Dedifferentiated amniotic fluid mesenchymal stem cell (primary cell): ENCODE data around the gene DAAM2.

Experiments
- DNase-seq: peaks from one replicate; pipeline ENCODE4 v3.0.0-alpha.2; 2016; ENCODE audit errors: extremely low spot score

The DAAM2 gene

DNA sequence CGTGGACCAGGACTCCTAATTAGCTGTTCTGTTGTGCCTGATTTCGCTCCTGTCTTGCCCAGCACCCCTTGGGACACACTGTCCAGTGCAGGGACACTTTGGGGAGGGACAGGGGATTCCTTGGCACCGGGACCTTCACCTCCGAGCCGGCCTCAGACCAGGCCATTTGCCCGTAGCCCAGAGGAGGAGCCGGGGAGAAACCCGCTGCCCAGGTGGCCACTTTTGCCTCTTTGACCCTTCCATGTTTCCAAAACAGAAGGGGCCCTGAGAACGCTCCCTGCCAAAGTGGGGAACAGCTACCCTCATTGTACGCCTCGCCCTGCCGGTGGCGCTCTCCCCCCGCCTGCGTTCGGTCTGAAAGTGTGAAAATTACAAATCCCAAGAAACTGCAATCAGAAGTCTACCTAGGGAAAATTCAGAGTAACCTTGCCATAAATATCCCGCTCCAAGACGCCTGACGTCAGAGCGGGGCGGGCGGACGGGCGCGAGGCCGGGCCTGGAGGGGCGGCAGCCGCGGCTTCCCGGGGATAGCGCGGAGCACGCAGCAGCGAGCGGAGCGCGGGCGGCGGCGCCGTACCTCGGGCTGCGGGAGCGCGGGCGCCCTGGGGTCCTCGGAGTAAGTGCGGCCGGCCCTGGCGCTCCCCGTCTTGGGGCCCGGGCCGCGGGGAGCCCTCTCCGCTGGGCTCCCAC lies at the start of gene DAAM2:
Gene DAAM2 (plus strand): TSS at position 527 of the 690 bp plus-strand sequence. CDS start 63,927 bp downstream, outside the sequence.
- no peak for DNase-seq

DNA sequence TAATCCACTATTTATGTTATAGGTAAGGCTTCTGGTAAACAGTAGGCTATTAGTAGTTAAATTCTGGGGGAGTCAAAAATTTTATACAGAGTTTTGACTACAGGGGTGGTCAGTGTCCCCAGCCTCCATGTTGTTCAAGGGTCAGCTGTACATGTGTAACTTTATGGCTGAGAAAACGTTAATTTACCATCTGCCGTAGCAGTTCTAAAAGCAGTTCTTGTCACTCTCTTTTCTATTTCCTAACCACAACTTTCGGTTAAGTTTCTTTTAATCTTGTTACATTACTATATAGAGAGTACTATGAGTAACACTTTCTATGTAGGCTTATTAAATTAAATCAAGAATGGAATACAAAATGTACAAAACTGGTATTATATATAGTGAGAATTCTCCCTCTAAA lies 45.4 kb upstream of the DAAM2 start:
- DNase-seq, result no peak

DNA sequence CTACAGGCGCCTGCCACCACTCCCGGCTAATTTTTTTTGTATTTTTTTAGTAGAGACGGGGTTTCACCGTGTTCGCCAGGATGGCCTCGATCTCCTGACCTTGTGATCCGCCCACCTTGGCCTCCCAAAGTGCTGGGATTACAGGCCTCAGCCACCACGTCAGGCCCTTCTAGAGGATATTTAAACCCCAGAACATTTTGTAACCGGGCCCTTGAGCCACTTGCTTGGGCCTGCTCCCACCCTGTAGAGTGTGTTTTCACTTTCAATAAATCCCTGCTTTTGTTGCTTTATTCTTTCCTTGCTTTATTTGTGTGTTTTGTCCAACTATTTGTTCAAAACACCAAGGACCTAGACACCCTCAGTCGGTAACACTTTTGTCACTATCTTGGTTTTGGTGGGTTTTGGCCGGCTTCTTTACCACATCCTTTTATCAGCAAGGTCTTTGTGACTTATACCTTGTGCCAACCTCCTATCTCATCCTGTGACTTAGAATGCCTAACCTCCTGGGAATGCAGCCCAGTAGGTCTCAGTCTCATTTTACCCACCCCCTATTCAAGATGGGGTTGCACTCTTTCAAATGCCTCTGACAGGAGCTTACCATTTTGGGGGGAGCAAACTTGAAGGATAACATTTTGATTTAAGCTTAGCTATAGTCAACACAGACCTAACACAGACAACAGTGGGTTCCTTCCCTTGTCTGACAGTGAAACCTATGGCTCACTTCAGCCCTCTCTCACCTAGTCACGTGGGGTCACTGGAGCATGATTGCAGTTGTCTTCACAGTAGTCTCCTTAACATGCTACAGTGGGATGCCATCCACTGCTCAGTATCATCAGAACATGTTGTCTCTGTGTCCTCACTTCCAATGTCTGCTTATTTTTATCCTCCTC lies 39.1 kb upstream of the DAAM2 start:
- no peak for DNase-seq

DNA sequence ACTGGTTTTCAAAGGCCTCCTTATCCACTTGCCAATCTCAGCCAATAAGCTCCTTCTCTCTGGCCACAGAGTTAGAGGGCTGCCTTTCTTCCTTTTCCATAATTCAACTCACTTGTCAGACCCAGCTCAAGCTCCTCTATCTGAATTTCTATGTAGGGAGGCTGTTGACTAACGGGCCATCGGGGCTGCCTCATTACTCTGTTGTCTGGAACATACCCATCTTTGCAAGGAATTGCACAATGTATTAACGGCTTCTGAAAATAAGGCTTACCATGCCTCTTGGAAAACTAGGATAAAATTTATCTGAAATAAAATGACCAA lies 38.5 kb upstream of the DAAM2 start:
- no peak for DNase-seq

DNA sequence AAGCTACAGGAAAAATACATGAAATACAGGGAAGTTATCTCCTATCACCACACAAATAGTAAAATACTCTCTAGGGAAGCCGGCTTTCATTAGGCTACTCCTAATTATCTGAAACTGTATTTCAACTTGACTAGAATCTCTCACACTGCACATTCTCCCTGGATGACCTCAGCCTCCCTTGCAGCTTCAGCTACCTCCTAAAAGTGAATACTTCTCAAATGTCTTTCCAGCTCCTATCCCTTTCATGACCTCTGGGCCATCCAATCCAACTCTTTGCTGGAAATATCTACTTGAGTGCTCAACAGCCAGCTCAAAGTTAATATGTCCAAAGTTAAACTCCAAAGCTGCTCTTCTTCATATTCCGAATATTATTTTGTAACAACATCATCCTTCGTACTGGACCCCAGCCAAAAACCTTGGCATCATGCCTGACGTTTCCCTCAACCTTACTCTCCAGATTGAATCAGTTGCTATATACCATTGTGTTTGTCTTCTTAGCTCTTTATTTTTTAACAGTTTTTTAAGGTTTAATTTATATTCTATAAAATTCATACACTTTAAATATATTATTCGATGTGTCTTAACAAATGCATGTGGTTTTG lies 37.6 kb upstream of the DAAM2 start:
- no peak for DNase-seq

DNA sequence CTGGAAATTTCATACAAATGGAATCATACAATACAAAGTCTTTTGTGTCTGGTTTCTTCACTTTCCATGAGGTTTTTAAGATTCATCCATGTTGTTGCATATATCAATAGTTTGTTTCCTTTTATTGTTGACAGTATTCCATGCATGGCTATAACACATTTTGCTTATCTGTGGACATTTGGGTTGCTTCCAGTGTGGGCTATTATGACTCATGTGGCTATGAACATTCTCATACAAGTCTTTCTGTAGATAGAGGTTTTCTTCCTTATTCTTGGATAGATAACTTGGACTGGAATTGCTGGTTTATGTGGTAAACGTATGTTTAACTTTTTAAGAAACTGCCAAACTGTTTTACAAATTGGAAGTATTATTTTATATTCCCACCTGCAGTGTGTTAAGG lies 36.9 kb upstream of the DAAM2 start:
- DNase-seq, result no peak

DNA sequence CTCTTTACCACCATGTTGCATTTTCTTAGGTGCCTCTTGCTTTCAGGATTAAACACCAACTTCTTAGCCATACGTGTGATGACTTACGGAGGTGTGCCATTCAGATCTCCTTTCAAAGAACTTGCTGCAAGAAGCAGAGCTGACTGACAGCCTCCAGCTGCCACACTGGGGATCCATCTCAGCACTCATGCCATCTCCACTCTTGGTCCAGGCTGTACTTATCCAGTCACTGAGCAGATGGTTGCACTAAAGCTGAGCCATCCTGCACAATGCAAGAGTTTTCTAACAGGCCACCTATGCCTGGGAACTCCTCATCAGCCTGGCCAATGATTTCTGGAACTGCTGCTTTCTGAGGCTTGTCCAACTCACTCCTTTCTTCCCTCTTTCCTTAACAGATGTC lies 35.6 kb upstream of the DAAM2 start:
- DNase-seq, result no peak

DNA sequence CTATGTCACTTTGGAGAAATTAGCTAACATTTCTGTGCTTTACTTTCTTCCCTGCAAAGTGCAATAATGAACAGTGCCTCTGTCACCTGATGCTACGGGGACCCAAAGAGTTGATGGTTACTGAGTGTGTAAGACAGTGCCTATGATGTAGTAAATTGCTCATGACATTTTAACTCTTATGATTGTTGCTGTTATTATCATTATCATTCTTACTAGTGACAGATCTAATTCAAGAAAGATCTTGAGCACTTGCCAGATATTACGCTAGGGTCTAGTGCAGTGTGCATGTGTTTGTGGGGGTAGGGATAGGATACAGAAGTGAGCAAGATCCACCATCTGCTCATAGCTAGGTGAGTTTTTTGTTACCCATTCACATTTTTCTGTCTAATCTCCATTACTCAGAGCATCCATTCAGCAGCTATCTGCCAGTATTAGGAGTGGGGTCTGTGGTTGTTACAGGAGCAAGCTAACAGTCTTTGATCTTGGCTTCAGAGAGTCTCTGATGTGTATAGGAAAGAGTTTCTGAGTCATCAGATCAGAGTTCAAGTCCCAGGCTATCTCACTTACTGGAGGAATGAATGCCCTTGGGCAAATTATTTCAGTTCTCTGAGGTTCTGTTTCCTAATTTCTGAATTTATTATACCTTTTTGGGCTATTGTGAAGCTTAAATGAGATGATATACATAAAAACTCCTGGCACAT lies 33.1 kb upstream of the DAAM2 start:
- DNase-seq, result no peak

DNA sequence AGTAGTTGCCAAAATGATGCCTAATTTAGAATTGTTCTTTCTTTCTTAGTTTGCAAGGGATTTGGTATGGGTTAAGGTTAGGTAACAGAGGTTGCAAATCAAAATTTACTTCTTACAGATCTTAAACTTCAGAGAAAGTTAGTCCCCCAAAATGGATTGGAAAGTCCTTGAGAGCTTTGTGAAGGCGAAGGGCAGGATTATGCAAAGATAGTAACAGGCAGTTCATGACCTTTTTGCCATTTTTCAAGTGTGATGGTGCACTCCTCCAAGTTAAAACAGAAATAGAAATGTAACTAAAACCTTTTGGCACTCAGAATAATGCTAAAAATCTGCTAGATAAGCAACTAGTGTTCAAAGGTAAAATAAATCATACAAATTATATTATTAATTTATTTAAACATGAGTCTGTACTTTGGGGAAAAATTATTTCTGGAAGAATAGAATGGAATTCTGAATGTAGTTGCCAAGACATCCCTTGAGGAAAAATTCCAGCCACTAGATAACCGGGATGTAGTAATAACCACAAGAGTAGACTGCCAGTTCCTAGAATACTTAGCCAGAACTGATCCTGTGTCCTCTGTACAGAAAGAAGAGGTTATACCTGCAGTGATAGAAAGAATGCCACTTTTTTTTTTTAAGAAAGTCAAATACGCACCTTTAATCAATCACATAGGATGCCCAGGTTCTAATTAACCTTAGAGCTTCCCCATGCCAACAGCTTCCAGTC lies 31.8 kb upstream of the DAAM2 start:
- no peak for DNase-seq

DNA sequence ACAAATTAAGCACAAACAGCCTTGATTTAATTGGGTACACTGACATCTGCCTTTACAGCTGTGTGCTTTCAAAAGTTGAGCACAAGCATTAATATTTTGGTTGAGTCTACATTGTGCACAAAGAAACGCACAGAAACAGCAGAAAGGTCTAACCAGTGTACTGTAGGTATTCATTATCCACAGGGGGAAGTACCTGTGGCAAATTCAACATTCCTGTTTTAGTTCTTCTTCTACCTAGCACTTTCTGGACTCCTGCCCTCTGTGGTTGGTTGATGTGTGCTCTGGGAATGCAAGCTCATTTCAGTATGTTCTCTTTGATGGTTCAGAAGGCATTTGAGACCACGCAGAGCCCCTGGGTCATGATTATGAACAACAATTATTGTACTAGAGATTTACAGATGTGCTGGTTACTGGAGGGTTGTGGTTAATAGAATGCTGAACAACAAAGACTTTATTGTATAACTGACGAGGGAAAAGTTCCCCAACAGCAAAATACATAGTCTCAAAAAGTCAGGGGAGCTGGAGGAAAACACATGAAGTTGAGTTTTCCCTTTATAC lies 26.6 kb upstream of the DAAM2 start:
- no peak for DNase-seq

DNA sequence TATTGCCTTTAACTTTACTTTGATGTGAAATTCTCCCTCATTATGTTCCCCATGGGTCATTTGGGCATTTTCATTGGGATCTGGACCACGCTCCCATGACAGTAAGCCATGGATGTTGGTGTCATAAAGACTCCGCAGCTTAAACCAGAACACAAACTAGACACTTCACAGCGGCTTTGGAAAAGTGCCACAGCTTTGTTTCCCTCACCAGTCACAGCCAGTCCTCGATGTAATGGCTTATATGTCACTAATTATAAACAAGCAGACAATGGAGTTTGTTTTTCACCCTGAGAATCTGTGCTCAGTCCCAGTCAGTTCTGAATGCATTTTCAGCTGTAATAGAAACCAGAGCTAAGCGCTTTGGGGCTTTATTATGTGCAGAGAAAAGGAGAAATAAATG lies 23.2 kb upstream of the DAAM2 start:
- no peak for DNase-seq

DNA sequence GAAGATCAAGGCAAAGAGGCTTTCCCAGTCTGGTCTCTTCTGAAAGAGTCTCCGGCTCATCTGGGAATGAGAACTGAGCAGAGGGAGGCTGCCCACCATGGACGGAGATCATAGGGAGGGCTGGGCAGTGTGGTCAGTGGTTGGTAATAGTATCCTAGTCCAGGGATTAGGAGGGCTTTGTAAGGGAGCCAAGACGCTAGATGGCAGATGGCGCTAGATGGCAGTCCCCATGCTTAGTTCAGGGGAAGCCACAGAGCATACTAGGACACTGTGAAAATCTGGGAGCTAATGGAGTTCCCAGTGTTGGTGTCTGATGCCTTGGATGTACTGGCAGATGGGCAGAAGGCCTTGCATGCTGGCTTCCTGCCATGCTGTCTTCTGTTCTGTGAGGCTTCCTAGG lies 21.7 kb upstream of the DAAM2 start:
- no peak for DNase-seq

DNA sequence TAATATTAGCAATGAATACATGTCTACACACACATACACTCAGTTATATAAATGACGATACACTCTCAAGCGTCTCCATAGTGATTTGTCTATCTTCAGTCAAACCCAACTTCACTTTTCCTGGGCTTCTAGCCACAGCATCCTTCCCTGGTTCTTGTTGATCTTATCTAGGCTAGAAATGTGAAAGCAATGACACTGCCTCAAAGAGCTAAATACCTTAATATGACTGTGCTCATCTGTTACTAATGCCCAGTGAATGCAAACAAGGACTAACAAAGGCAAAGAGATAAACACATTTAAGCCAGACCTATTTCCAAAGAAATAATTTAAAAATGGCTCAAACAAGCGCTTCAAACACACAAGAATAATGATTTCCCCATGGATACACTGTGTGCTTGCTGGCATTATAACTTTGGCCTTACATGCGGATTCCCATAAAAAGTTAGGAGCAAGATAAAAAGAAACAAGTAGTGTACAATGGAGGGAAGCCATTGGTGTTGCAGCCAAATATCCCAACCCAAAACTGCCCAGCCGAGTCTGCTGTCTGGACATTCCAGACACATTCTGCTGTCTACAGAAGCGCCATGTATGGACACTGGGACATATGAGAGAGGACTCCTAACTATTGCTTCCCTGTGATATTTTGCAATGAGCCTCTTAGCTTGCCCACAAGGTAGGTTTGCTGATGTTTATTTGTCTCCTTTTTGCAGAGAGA lies 19.5 kb upstream of the DAAM2 start:
- no peak for DNase-seq

DNA sequence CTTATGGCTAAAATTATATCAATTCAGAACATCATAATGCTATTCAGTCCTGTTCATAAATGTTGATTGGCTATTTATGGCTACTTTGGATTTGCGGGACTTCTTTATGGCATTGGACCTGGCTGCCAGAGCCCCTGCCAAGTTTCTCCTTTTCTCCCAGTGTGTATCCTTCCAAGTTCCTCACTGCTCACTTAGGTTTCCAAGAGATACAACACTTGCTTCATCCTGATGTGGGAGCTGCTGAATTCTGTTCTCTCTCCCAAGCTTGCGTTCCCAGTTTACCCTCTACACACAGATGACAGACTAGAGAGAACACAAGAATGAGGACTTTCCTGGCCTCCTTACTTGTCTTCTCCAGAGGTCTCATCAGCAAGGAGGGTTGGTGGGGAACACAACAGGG lies 18.4 kb upstream of the DAAM2 start:
- DNase-seq, result no peak

DNA sequence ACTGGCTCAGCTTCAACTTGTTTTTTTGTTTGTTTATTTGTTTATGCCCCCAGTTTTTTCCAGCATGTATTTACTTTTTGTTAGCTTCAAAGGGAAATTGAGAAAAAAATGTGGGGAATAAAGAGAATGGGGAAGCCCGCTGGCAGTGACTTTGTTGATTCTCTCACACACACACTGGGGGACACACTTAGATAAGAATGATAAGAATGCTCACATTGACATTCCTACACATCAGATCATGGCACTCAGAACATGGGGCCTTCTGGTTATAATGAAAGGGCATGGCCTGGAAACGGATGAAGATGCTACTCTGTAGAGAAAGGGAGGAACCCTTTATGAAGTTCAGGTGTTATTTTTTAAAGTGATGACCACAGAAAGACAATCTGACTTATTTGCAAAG lies 15.6 kb upstream of the DAAM2 start:
- no peak for DNase-seq

DNA sequence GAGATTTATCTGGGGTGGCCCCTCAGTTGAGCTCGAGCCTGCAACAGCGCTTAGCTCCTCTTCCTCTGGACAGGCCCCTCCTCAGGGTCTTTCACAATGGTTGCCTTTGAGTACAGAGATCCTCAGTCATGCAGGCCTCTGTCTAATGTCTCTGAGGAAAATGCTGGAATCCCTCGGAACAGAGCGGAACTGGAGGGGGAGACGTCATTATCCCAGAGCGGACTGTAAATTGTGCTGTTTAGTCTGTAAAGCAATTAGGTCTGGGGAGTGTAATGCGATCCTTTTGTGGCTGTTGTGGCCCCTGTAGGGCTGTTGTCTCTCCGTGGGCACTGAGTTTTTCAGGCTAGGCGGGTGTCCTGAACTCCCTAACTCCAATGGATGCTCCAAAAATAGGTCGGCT lies 15.0 kb upstream of the DAAM2 start:
- DNase-seq, result no peak

DNA sequence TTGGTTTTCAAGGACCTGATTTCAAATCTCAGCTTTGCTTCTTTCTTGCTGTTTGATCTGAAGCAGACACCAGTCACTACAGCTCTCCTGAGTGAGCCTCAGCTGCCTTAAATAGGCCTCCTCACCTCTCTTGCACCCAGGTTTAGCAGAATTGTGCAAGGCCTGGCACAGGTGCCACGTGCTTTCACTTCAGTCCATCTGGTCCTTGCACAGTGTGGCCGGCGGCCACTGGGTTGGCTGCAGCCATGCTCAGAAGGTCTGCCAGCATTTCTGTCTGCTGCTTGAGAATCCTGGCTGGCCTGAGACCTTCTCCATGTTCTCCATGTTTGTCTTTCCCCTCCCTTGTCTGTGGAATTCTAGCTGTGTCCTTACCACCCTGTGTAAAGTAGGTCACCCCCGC lies 14.5 kb upstream of the DAAM2 start:
- no peak for DNase-seq

DNA sequence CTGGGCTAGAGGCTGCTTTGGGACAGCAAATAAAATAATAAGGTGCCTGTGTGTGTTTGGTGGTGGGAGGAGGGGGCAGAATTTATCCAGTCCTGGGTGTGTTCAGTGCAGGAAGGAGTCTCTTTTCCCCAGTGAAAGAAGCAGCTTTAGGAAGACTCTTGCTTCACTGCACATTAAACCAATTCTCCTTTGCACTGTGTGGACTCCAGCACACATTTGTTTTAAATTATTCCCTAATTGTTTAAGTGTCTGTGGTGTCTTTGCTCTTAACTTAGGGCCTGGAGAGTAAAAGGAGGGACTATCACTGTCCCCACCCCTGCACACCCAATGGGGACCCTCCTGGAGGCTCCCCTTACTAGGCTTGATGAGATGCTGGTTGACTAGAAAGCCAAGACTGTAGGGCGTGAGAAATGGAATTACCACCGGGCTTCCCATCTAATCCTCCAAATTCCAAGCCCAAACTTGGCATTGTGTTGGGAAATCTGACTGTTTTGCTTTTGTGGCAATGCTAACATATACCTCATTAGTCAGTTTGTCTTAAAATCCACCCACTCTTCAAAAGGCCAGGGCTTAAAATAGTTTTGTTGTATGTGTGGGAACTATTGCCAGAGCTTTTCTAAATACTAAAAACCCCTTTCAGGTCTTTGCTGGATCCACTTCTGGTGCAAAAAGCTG lies 13.5 kb upstream of the DAAM2 start:
- peak; percentile 53 for DNase-seq

DNA sequence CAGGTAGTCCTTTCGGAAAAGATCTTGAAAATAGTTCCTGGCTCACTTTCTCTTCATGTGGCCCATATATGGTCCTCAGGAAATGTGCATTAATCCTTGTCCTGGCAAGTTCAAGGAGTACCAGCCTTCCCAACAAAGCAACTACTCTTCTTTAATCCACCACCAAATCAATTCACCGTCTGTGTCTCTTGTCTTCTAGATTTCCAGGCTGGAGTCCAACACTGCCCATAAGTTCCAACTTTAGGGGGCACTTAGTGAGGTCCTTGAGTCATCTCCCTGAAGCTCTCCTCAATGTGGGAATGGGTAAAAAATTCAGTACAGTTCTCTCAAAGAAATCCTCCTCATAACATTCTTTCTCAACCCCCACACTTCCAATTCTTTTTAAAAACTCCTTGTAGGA lies 6.9 kb upstream of the DAAM2 start:
- no peak for DNase-seq

DNA sequence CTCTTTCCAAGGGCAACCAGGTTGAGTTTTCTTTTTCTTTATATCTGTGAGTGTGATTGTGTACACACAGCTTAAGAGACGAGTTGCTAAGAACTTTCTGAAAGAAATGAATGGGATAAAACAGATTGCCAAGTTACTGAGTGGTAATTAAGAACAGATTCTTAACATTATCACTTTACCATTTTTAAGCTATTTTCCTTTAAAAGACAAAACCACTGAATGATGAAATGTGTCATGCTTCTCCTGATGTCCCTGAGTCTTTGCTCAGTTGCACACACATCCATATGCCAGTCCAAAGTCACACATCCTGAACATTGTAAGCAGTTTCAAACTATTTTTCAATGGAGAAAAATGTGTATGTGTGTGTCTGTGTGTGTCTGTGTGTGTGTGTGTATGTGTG lies 5.5 kb upstream of the DAAM2 start:
- no peak for DNase-seq
